ENCODE measurements around the gene SLC44A4.
"Not testable (repeated sequence)": the region's sequence is repeated elsewhere in the genome, so short reads cannot be mapped to it uniquely, and the experiment has no call there.

- TF ChIP-seq CTCF (IDR thresholded peaks at IDR 0.05; ENCODE audit: low read length); EZH2 (IDR thresholded peaks at IDR 0.05; ENCODE audit: borderline replicate concordance, low read length): not testable (repeated sequence)
Observed at GRCh38 chr6:31817929-31818511, 60.8 kb downstream of the SLC44A4 start.

All from OCI-LY1 (cell line).